Activated B cell treated with CpG ODN at 0.5 μM for 24 hours (primary cell): ENCODE data around the gene CAMTA1. TPM values are rescaled to one million over a fixed set of nuclear protein-coding genes. Genes with fewer than 3 reads are reported as not detected.

Experiments used
- ATAC-seq: fragments of 200-7000 bp; cut with Tn5 transposase; one replicate; pipeline ENCODE4 v1.10.0; 2021; ENCODE audit warnings: low read depth, mild to moderate bottlenecking, moderate library complexity
- CTCF ChIA-PET: fragments of 350-600 bp; sonication (Branson Sonifier 250); formaldehyde crosslinking; loops from one replicate; lab custom pipeline; 2021; ENCODE audit warnings: antibody characterized with exemption; lab: Charles Lee
- POLR2A ChIA-PET: fragments of 350-600 bp; sonication (Branson Sonifier 250); formaldehyde crosslinking; loops from one replicate; lab custom pipeline; 2021; ENCODE audit warnings: antibody characterized with exemption; lab: Charles Lee
- DNase-seq: peaks from one replicate; pipeline ENCODE4 v3.0.0; 2022
- H3K27ac Mint-ChIP-seq: one replicate; pipeline ENCODE4 v1.8.0; 2020; ENCODE audit warnings: mixed read lengths
- H3K27me3 Mint-ChIP-seq: one replicate; pipeline ENCODE4 v1.8.0; 2021; ENCODE audit warnings: mixed read lengths
- H3K36me3 Mint-ChIP-seq: one replicate; pipeline ENCODE4 v1.8.0; 2021; ENCODE audit warnings: low read depth, mixed read lengths
- H3K4me1 Mint-ChIP-seq: one replicate; pipeline ENCODE4 v1.8.0; 2021; ENCODE audit warnings: mixed read lengths
- H3K4me3 Mint-ChIP-seq: one replicate; pipeline ENCODE4 v1.8.0; 2020; ENCODE audit warnings: mild to moderate bottlenecking, mixed read lengths
- H3K9me3 Mint-ChIP-seq: one replicate; pipeline ENCODE4 v1.8.0; 2020; ENCODE audit warnings: mixed read lengths
- CTCF ChIP-seq: fragments of 200-600 bp; IDR thresholded peaks from one replicate; pipeline ENCODE4 v1.8.0; 2022; ENCODE audit warnings: antibody characterized with exemption, mild to moderate bottlenecking
- intact Hi-C: fragments of 100-400 bp; cut with micrococcal nuclease; formaldehyde crosslinking; loops from one replicate; pipeline ENCODE4 v1.15.1; 2024
- total RNA-seq: library from RNA; stranded (reverse); gene quantifications from 2 replicates; pipeline ENCODE4 v1.2.3, GENCODE V29; 2022

Gene CAMTA1
- total RNA-seq, 1 donor from 2014 or later: 49.8 TPM

GRCh38 chr1:7610936-7611335, 825.7 kb downstream of the CAMTA1 start:
- Mint-ChIP-seq H3K4me1 (no peaks in the 10 kb centered on the region), H3K4me3 (no peak overlapping the region), H3K9me3 (no peaks in the 10 kb centered on the region), H3K27me3 (peaks cover 5% of the 10 kb centered on the region), H3K36me3 (no peaks in the 10 kb centered on the region), H3K27ac (no peak overlapping the region)
- ATAC-seq (no peak), DNase-seq (no peak)
- TF ChIP-seq CTCF: no peak
- ChIA-PET POLR2A (no interaction called here), CTCF (no interaction called here)
- intact Hi-C loops: no loop called here

GRCh38 chr1:7611421-7612010, 826.3 kb downstream of the CAMTA1 start:
- CTCF ChIA-PET: no interaction called here
- no peak for DNase-seq

GRCh38 chr1:7613106-7613850, 828.0 kb downstream of the CAMTA1 start:
- H3K9me3 Mint-ChIP-seq: no peaks in the 10 kb centered on the region
- no peak overlapping the region for H3K27ac Mint-ChIP-seq
- POLR2A ChIA-PET: no interaction called here
- CTCF ChIA-PET: no interaction called here
- no peak for TF ChIP-seq CTCF
- no peak overlapping the region for H3K4me3 Mint-ChIP-seq
- peaks cover 7% of the 10 kb centered on the region for H3K27me3 Mint-ChIP-seq
- H3K4me1 Mint-ChIP-seq: no peaks in the 10 kb centered on the region
- no peak for ATAC-seq
- intact Hi-C loops: no loop called here
- H3K36me3 Mint-ChIP-seq: no peaks in the 10 kb centered on the region
- DNase-seq: no peak

More at GRCh38 chr1:7611421-7612010, 826.3 kb downstream of the CAMTA1 start:
- Mint-ChIP-seq H3K9me3 (no peaks in the 10 kb centered on the region), H3K4me3 (no peak overlapping the region), H3K27ac (no peak overlapping the region), H3K27me3 (peaks cover 5% of the 10 kb centered on the region), H3K36me3 (no peaks in the 10 kb centered on the region), H3K4me1 (no peaks in the 10 kb centered on the region)
- POLR2A ChIA-PET: no interaction called here
- intact Hi-C loops: no loop called here
- no peak for ATAC-seq
- no peak for TF ChIP-seq CTCF

- Mint-ChIP-seq H3K36me3 (no peaks in the 10 kb centered on the region), H3K27ac (no peak overlapping the region), H3K4me1 (no peaks in the 10 kb centered on the region), H3K27me3 (peaks cover 7% of the 10 kb centered on the region), H3K9me3 (no peaks in the 10 kb centered on the region), H3K4me3 (no peak overlapping the region)
- no peak for TF ChIP-seq CTCF
- CTCF ChIA-PET: no interaction called here
- POLR2A ChIA-PET: no interaction called here
- ATAC-seq: no peak
- intact Hi-C loops: no loop called here
- DNase-seq: no peak
Observed at GRCh38 chr1:7613851-7614205, 828.6 kb downstream of the CAMTA1 start.

- DNase-seq (no peak), ATAC-seq (no peak)
- Mint-ChIP-seq H3K9me3 (no peaks in the 10 kb centered on the region), H3K27ac (no peak overlapping the region), H3K4me1 (no peaks in the 10 kb centered on the region), H3K36me3 (no peaks in the 10 kb centered on the region), H3K4me3 (no peak overlapping the region), H3K27me3 (peaks cover 7% of the 10 kb centered on the region)
- CTCF ChIA-PET: no interaction called here
- intact Hi-C loops: no loop called here
- POLR2A ChIA-PET: no interaction called here
- no peak for TF ChIP-seq CTCF
Observed at GRCh38 chr1:7614576-7615074, 829.4 kb downstream of the CAMTA1 start.
